ENCODE data around the gene OLFML2B. TPM values are rescaled to one million over a fixed set of nuclear protein-coding genes. Genes with fewer than 3 reads are reported as not detected.

OLFML2B gene
- total RNA-seq, 1 donor from 2014 or later: 3.4 TPM

DNA sequence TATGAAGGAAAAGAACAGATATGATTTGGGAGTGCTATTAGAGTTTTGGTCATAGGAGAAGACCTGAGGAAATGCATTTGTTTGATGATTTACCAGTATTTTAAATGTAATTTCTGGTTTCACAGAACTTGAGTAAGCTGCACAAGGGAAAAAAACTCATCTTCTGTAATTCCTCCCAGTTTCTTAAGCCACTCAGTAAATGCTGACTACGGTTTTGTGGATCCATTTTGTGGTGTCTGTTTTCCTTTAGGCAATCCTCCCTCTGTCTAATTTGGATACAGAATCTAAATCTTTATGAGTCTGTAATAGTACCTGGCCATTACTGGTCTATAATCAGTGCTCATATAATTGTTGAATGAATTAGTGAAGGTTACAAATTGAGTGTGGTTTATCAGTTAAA lies 72.0 kb downstream of the OLFML2B start:
- intact Hi-C loops (cut with micrococcal nuclease): no loop called here
- peaks cover 21% of the 10 kb centered on the region for H3K4me1 ChIP-seq
- H3K9me3 ChIP-seq (replicated peaks): no peaks in the 10 kb centered on the region
- no peak overlapping the region for H3K27ac ChIP-seq (replicated peaks)
- no peak overlapping the region for H3K4me3 ChIP-seq
- no peak for DNase-seq
- H3K27me3 ChIP-seq (ENCODE audit: low read depth): no peaks in the 10 kb centered on the region
- TF ChIP-seq, protein P1, sequence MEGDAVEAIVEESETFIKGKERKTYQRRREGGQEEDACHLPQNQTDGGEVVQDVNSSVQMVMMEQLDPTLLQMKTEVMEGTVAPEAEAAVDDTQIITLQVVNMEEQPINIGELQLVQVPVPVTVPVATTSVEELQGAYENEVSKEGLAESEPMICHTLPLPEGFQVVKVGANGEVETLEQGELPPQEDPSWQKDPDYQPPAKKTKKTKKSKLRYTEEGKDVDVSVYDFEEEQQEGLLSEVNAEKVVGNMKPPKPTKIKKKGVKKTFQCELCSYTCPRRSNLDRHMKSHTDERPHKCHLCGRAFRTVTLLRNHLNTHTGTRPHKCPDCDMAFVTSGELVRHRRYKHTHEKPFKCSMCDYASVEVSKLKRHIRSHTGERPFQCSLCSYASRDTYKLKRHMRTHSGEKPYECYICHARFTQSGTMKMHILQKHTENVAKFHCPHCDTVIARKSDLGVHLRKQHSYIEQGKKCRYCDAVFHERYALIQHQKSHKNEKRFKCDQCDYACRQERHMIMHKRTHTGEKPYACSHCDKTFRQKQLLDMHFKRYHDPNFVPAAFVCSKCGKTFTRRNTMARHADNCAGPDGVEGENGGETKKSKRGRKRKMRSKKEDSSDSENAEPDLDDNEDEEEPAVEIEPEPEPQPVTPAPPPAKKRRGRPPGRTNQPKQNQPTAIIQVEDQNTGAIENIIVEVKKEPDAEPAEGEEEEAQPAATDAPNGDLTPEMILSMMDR (IDR thresholded peaks at IDR 0.05; ENCODE audit: borderline replicate concordance): no peak
- no peaks in the 10 kb centered on the region for H3K36me3 ChIP-seq

DNA sequence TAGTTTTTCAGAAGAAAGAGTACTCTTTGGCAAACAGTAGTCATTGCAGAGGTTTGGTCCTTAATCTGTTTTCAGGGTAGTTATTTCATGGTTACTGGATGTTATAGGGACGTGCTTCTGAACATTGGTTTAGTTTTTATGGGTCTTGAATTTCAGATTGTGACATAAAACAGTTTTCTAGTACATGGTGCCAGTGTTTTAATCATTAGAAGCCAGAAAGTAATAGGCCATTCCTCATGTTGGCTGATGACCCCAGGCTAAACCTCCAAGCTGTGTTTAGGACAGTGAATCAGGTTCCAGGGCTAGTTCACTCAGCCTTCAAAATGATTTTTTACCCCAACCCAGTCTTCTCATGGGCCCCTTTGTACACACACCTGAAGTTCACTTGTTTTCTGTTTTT lies 73.3 kb downstream of the OLFML2B start:
- no peaks in the 10 kb centered on the region for H3K36me3 ChIP-seq
- H3K4me1 ChIP-seq: peaks cover 25% of the 10 kb centered on the region
- DNase-seq: no peak
- TF ChIP-seq, protein P1 (IDR thresholded peaks at IDR 0.05; ENCODE audit: borderline replicate concordance): no peak
- H3K27ac ChIP-seq (replicated peaks): no peak overlapping the region
- intact Hi-C loops (cut with micrococcal nuclease): no loop called here
- H3K4me3 ChIP-seq: no peak overlapping the region
- no peaks in the 10 kb centered on the region for H3K9me3 ChIP-seq (replicated peaks)
- H3K27me3 ChIP-seq (ENCODE audit: low read depth): no peaks in the 10 kb centered on the region

DNA sequence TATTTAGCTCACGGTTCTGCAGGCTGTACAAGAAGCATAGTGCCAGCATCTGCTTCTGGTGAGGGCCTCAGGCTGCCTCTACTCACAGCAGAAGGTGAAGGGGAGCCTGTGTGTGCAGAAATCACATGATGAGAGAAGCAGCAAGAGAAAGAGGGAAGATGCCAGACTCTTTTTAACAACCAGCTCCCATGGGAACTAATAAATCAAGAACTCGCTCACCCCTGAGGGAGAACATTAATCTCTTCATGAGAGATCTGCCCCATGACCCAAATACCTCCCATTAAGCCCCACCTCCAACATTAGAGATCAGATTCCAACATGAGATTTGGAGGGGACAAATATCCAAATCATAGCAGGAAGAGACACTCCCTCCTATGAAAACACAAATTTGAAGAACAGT lies 74.1 kb downstream of the OLFML2B start:
- Histone ChIP-seq H3K4me3 (no peak overlapping the region), H3K36me3 (no peaks in the 10 kb centered on the region), H3K27me3 (ENCODE audit: low read depth) (no peaks in the 10 kb centered on the region), H3K9me3 (replicated peaks) (no peaks in the 10 kb centered on the region), H3K27ac (replicated peaks) (no peak overlapping the region), H3K4me1 (peaks cover 25% of the 10 kb centered on the region)
- DNase-seq: no peak
- TF ChIP-seq, protein P1 (IDR thresholded peaks at IDR 0.05; ENCODE audit: borderline replicate concordance): no peak
- intact Hi-C loops (cut with micrococcal nuclease): no loop called here

DNA sequence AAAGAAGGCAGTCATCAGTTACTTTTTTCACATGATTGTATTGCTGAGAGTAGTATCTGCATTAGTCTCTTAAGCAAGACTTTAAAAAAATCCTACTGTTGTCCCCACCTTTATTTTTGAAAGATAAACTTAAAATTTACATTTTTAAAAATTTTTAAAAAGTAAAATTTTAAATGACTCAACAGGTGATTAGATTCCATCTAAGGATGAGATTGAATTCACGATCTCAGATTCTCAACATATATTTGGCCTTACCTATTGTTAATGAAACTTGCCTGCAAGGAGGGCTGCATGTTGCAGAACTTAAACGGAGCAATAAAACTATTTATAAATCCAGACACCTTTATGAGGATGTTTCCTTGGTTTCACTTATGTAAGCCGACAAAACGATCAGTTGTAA lies 75.2 kb downstream of the OLFML2B start:
- intact Hi-C loops (cut with micrococcal nuclease): no loop called here
- peaks cover 3% of the 10 kb centered on the region for H3K36me3 ChIP-seq
- no peaks in the 10 kb centered on the region for H3K27me3 ChIP-seq (ENCODE audit: low read depth)
- DNase-seq: no peak
- H3K4me1 ChIP-seq: peaks cover 23% of the 10 kb centered on the region
- TF ChIP-seq, protein P1 (IDR thresholded peaks at IDR 0.05; ENCODE audit: borderline replicate concordance): no peak
- H3K9me3 ChIP-seq (replicated peaks): no peaks in the 10 kb centered on the region
- no peak overlapping the region for H3K27ac ChIP-seq (replicated peaks)
- no peak overlapping the region for H3K4me3 ChIP-seq

DNA sequence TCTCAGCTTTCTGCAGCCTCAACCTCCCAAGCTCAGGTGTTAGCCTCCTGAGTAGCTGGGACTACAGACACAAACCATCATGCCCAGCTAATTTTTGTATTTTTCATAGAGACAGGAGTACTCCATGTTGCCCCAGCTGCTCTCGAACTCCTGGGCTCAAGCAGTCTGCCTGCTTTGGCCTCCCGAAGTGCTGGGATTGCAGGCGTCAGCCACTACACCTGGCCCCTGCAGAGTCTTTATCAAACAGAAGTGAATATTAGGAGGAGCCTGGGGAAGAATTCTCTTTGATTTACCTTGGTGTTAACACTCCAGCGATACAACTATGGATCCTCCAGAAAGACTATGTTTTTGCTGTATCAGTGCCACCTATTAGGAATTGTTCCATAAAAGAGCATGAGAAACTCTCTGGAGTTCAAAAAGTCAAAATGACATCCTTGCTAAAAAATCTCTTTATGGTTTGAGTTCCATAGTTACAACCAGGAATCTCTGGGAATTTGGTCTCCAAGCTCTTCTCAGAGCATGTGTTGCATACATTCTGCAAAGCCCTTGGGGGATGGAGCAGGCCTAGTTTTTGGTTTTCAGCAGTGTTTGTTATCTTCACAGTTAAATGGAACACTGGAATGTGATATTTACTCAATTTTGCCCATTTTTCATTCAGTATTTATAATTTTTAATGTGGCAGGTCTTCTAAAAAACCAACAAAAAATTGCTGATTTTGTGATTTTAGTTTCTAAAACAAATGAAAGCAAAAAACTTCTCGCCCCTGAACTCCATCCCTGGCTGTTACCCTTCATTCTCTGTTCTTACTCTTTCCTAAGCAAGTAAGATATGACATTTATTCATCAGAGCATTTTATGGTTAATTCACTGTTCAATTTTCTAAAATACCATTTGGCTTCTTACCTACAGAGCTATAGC lies 77.3 kb downstream of the OLFML2B start:
- H3K36me3 ChIP-seq: peaks cover 7% of the 10 kb centered on the region
- intact Hi-C loops (cut with micrococcal nuclease): no loop called here

More for the DNA sequence above, 77.3 kb downstream of the OLFML2B start:
- Histone ChIP-seq H3K4me1 (peaks cover 23% of the 10 kb centered on the region), H3K9me3 (replicated peaks) (no peaks in the 10 kb centered on the region), H3K27ac (replicated peaks) (no peak overlapping the region), H3K27me3 (ENCODE audit: low read depth) (no peaks in the 10 kb centered on the region), H3K4me3 (no peak overlapping the region)
- TF ChIP-seq, protein P1 (IDR thresholded peaks at IDR 0.05; ENCODE audit: borderline replicate concordance): no peak
- no peak for DNase-seq
